Measurements from ENCODE around the gene BFAR.

The BFAR gene, protein sequence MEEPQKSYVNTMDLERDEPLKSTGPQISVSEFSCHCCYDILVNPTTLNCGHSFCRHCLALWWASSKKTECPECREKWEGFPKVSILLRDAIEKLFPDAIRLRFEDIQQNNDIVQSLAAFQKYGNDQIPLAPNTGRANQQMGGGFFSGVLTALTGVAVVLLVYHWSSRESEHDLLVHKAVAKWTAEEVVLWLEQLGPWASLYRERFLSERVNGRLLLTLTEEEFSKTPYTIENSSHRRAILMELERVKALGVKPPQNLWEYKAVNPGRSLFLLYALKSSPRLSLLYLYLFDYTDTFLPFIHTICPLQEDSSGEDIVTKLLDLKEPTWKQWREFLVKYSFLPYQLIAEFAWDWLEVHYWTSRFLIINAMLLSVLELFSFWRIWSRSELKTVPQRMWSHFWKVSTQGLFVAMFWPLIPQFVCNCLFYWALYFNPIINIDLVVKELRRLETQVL

DNA sequence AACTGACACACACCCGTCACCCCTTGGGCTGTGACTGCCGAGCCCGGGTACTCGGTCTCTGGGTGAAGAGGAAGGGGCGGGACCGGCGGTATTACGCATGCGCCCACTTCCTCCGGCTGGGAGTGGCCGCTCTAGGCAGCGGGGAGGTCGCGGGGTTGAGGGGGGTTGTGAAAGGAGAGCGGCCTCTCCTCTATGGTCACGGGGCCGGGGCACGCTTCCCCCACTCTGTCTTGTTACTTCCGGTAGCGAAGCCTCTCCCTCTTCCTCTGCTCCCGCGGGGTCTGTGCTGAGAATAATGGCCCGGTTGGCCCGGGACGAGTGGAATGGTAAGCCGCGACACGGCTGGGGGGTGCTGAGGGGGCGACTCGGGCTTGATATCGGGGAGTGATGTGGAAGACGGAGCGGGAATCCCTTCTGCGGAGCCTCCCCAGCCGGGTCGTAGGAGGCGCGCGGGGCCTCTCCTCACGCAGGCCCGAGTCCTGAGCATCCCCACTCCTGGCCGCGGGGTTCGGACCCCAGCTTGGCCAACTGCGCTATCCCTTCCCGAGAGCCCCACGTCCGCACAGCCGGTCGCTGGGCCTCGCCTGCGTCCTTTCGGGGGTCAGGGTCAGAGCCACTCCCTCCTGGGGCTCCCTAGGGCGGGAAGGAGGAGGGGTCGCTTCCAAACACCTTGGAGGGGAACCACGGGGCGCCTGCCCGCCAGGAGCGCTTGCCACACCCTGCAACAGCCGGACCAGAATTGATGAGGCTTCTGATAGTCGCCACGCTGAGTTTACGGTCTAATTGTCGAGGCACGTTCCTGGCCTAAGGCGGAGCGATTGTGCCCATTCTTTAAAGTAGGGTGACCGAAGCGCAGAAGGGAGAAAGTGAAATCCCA is at the start of gene BFAR:
Gene BFAR (plus strand): TSS at position 259 of the 877 bp plus-strand sequence. CDS start 11,396 bp downstream, outside the sequence.
- ATAC-seq = peak; percentile 88
- no peak for TF ChIP-seq TSHZ2 (CRISPR knock-in tag; IDR thresholded peaks at IDR 0.05)
- TF ChIP-seq ZC3H10 (CRISPR knock-in tag; IDR thresholded peaks at IDR 0.05) = no peak
- no peak for TF ChIP-seq CSDC2 (CRISPR knock-in tag; IDR thresholded peaks at IDR 0.05)
- no peak for TF ChIP-seq BACH2 (CRISPR knock-in tag; IDR thresholded peaks at IDR 0.05; ENCODE audit: borderline replicate concordance)
- no peak for TF ChIP-seq OSR1 (CRISPR knock-in tag; IDR thresholded peaks at IDR 0.05)
- TF ChIP-seq ARNTL (CRISPR knock-in tag; IDR thresholded peaks at IDR 0.05; ENCODE audit: borderline replicate concordance, low read depth) = no peak
- TF ChIP-seq RARB (CRISPR knock-in tag; IDR thresholded peaks at IDR 0.05) = no peak
- TF ChIP-seq CREB5 (CRISPR knock-in tag; IDR thresholded peaks at IDR 0.05; ENCODE audit: low read depth) = no peak
- no peak for TF ChIP-seq ZFP3 (CRISPR knock-in tag; IDR thresholded peaks at IDR 0.05)
- no peak for TF ChIP-seq TCF4 (CRISPR knock-in tag; IDR thresholded peaks at IDR 0.05; ENCODE audit: borderline replicate concordance)
- TF ChIP-seq ESRRG (CRISPR knock-in tag; IDR thresholded peaks at IDR 0.05) = no peak
- TF ChIP-seq, protein P1, sequence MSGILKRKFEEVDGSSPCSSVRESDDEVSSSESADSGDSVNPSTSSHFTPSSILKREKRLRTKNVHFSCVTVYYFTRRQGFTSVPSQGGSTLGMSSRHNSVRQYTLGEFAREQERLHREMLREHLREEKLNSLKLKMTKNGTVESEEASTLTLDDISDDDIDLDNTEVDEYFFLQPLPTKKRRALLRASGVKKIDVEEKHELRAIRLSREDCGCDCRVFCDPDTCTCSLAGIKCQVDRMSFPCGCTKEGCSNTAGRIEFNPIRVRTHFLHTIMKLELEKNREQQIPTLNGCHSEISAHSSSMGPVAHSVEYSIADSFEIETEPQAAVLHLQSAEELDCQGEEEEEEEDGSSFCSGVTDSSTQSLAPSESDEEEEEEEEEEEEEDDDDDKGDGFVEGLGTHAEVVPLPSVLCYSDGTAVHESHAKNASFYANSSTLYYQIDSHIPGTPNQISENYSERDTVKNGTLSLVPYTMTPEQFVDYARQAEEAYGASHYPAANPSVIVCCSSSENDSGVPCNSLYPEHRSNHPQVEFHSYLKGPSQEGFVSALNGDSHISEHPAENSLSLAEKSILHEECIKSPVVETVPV (CRISPR knock-in tag; IDR thresholded peaks at IDR 0.05) = no peak
- no peak for TF ChIP-seq ISL1 (CRISPR knock-in tag; IDR thresholded peaks at IDR 0.05)
- no peak for TF ChIP-seq POU6F1 (CRISPR knock-in tag; IDR thresholded peaks at IDR 0.05; ENCODE audit: borderline replicate concordance, low read depth)
- no peak for TF ChIP-seq ZFP30 (CRISPR knock-in tag; IDR thresholded peaks at IDR 0.05)
- TF ChIP-seq TOX (CRISPR knock-in tag; IDR thresholded peaks at IDR 0.05; ENCODE audit: borderline replicate concordance) = no peak
- no peak for TF ChIP-seq ZNF8 (CRISPR knock-in tag; IDR thresholded peaks at IDR 0.05)
- no peak for TF ChIP-seq GLIS3 (CRISPR knock-in tag; IDR thresholded peaks at IDR 0.05)
- no peak for TF ChIP-seq SNAI2 (CRISPR knock-in tag; IDR thresholded peaks at IDR 0.05)

DNA sequence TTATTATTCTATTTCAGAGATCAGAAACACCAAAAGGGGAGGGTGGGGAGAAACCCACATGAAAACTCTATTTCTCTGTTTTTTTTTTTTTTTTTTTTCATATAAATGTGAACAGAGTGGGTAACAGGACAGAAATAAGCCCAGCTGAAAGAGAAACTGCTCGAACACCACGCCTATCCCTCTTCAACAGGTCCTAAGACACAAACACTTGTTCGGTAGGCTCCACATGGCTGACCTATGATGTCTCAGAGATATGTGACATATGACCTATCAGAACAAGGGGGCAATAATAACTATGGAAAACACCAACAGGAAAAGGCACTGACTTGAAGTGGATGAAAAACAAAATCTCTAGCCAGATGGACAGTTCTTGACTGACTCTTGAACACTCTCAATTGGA is 47.5 kb upstream of the BFAR start:
- no peak for ATAC-seq
- no peak for TF ChIP-seq ZNF565 (CRISPR knock-in tag; conservative IDR thresholded peaks at IDR 0.05; ENCODE audit: low read depth)
- no peak for TF ChIP-seq ZFP30 (CRISPR knock-in tag; IDR thresholded peaks at IDR 0.05)
- TF ChIP-seq, protein P1 (CRISPR knock-in tag; IDR thresholded peaks at IDR 0.05) = no peak
- TF ChIP-seq, protein P2, sequence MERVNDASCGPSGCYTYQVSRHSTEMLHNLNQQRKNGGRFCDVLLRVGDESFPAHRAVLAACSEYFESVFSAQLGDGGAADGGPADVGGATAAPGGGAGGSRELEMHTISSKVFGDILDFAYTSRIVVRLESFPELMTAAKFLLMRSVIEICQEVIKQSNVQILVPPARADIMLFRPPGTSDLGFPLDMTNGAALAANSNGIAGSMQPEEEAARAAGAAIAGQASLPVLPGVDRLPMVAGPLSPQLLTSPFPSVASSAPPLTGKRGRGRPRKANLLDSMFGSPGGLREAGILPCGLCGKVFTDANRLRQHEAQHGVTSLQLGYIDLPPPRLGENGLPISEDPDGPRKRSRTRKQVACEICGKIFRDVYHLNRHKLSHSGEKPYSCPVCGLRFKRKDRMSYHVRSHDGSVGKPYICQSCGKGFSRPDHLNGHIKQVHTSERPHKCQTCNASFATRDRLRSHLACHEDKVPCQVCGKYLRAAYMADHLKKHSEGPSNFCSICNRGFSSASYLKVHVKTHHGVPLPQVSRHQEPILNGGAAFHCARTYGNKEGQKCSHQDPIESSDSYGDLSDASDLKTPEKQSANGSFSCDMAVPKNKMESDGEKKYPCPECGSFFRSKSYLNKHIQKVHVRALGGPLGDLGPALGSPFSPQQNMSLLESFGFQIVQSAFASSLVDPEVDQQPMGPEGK (CRISPR knock-in tag; IDR thresholded peaks at IDR 0.05; ENCODE audit: borderline replicate concordance) = no peak
- TF ChIP-seq GLIS3 (CRISPR knock-in tag; IDR thresholded peaks at IDR 0.05) = no peak
- TF ChIP-seq CREB5 (CRISPR knock-in tag; IDR thresholded peaks at IDR 0.05; ENCODE audit: low read depth) = no peak
- TF ChIP-seq ISL1 (CRISPR knock-in tag; IDR thresholded peaks at IDR 0.05) = no peak
- TF ChIP-seq ESRRG (CRISPR knock-in tag; IDR thresholded peaks at IDR 0.05) = no peak
- TF ChIP-seq TOX (CRISPR knock-in tag; IDR thresholded peaks at IDR 0.05; ENCODE audit: borderline replicate concordance) = no peak
